HG03039 (cell line): ENCODE measurements around the gene PRCC.
A peak's percentile ranks its signal among the peaks of the same experiment; 100 is the strongest.
"Not testable (repeated sequence)": the region's sequence is repeated elsewhere in the genome, so short reads cannot be mapped to it uniquely, and the experiment has no call there.

Experiments used
- ATAC-seq: cut with Tn5 transposase; IDR thresholded peaks from one replicate; pipeline ENCODE4 v1.9.1; 2021; ENCODE audit warnings: mild to moderate bottlenecking, moderate library complexity; ENCODE audit not compliant: unreplicated experiment

The PRCC gene

DNA sequence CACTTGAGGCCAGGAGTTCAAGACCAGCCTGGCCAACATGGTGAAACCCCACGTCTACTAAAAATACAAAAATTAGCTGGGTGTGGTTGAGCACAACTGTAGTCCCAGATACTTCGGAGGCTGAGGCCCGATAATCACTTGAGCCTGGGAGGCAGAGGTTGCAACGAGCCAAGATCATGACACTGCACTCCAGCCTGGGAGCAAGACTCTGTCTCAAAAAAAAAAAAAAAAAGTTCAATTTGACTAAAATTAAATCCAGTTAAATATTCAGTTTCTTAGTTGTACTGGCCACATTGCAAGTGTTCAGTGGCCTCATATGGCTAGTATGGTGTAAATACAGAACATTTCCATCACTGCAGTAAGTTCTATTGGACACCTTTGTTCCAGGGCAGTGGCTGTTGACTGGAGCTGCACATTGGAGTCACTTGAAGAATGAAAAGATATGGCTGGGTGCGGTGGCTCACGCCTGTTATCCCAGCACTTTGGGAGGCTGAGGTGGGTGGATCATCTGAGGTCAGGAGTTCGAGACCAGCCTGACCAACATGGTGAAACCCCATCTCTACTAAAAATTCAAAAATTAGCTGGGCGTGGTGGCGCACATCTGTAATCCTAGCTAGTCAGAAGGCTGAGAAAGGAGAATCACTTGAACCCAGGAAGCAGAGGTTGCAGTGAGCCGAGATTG lies 9.6 kb upstream of the PRCC start:
- not testable (repeated sequence) for ATAC-seq

DNA sequence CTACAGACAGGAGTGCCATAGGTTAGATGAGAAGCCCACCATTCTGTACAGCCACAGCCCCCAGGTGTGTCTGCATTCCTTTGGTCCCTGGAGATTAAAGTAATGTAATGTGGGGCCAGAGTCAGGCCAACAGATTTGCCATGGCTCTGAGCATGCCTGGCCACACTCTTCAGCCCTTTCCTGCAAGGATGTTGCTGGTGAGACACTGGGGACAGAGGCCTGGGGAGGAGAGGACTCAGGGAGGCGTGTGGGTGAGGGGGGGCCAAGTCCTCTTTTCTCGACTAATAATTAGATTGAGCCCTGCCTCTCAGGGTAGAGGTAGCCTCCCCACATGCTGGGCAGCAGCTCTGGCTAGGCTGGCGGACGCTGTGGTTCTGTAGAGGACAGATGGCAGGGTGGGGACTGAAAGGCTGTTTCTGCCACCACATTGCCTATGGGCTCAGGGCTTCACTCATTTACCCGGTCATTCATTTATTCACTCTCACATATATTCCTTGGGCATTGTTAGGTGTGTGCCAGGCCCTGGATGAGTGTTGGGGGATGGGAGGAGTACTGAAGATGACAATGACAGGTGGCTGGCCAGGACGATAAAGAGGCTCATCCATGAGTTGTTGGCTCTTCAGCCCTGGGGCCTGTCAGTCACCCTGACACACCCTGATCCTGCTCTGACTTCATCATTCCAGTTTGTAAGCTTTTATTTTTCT lies 7.1 kb upstream of the PRCC start:
- ATAC-seq = no peak

DNA sequence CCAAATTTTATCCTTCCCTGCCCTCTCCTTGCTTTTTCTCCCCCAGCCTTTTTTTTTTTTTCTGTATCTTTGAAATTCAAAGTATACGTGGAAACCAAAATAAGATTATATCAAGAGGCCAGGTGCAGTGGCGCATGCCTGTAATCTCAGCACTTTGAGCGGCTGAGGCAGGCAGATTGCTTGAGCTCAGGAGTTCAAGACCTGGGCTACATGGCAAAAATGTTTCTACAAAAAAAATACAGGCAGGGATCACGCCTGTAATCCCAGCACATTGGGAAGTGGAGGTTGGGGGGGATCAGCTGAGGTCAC lies 6.6 kb upstream of the PRCC start:
- no peak for ATAC-seq

DNA sequence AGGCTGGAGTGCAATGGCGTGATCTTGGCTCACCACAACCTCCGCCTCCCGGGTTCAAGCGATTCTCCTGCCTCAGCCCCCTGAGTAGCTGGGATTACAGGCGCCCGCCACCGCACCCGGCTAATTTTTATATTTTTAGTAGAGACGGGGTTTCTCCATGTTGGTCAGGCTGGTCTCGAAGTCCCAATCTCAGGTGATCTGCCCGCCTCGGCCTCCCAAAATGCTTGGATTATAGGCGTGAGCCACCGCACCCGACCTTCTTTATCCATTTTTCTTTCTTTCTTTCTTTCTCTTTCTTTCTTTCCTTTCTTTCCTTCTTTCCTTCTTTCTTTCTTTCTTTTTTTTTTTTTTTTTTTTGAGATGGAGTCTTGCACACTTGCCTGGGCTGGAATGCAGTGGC lies 2.2 kb upstream of the PRCC start:
- not testable (repeated sequence) for ATAC-seq

DNA sequence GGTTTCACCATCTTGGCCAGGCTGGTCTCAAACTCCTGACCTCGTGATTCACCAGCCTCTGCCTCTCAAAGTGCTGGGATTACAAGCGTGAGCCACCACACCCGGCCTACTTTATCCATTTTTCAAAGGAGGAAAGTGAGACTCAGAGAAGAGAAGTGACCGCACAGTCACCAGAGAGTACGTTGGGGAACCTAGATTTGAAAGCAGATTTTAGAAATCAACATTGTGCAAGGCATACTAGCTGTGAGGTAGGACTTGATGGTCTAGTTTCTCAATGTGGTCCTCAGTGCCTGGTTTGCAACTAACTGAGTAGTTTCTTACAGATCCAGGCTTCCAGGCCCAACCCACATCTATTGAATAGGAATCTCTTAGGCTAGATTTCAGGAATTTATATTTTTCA lies 1.7 kb upstream of the PRCC start:
- ATAC-seq = no peak

DNA sequence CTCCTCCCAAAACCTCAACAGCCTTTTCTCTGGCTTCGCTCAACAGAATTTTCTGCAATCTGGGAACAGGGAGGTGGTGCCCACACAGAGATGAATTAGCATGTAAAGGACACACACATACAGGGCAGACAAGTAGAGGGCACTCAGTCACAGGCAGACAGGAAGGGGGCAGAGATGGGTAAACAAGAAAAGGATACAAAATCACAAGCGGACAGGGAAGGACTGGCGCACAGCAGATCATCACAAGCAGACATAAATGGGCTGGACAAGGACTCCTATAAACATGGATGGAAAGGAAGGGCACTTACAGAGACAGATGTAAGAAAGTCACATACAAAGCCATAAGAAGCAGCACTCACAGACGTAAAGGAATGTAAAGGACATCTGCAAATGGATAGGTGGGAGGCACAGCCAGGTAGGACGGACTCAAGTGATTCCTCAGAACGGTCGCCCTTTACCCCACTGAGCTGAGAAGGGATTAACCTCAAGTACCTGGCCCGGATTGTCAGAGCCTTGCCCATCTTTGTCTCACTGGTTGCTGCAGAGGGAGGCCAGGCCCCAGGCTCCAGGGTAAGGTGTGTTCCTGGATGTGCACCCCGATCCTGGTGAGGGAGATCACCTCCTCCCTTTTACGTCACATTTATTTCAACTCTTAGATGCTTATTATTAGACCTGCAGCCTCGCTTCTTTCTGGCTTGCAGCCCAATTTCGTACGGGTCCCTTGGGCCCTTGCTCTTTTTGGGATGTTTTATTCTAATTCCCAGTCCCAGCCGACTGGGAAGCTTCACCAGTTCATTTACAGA lies 836 bp upstream of the PRCC start:
- peak; percentile 6 for ATAC-seq

DNA sequence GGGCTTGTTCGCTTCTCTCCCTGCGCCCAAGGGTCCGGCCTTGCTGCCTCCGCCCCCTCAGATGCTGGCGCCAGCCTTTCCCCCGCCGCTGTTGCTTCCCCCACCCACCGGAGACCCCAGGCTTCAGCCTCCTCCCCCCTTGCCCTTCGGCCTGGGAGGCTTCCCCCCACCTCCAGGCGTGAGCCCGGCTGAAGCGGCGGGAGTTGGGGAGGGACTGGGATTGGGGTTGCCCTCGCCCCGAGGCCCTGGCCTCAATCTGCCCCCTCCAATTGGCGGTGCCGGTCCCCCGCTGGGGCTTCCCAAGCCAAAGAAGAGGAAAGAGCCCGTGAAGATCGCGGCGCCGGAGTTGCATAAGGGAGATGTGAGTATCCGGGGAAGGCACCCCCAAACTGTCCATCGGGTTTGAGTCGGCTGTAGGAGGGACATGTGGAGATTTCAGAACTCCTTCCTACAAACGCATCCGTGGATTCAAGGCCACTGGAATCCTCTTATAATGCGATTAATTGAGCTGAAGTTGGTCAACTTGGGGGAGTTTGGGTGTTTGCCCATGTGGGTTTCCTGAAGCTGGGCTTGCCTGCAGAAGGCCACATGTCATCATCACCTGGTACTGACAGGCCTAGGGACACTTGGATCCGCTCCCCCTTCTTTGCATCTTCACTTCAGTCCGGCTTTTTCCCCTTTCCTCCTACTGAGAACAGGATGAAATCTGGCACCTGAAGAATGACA lies 707 bp downstream of the PRCC start:
- ATAC-seq = no peak

DNA sequence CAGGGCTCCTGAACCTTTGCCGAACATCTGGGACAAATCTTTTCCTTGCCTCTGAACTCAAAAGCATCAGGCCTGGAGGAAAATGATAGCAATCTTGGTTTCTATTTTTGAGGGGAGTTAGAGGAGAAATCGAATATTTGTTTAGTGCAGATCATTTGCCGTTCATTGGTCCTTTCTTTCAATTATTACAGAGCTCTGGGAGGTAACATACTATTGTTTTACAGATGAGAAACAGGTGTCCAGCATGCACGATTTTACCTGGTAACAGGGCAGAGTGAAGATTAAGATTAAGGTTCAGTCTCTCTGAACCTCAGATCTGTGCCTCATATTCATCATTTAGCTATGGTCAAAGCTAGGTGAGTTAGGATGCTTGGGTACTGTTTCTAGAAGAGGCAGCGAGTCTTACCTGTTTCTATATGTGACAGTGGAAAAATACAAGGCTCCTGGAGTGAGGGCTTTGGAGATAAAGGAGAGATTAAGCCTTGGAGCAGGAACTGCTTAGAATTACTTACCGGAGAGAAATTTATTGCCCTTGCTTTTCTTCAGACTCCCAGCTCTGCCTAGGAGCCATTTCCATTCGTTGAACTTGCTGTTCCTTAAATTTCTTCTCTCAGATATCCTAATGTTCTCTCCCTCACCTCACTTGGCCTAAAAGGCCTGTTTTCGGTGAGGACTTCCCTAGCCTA lies 1.4 kb downstream of the PRCC start:
- no peak for ATAC-seq

DNA sequence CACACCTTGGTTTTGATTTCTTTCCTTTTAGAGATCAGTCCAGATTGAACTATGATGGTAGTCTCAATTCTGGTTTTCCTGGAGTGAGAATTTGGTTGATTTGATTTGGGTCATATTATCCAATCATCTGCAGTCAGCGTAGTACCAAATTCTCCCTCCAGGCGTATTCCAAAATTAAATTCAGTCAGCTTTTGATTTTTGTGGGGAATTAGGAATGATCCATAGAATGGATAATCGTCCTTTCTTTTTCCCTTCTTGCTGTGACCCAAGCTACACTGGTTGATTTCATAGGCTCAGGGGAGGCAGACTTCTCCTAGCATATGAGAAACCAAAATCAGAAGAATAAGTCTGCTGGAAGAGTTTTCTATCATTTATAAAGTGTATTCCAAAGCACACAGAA lies 4.9 kb downstream of the PRCC start:
- no peak for ATAC-seq

DNA sequence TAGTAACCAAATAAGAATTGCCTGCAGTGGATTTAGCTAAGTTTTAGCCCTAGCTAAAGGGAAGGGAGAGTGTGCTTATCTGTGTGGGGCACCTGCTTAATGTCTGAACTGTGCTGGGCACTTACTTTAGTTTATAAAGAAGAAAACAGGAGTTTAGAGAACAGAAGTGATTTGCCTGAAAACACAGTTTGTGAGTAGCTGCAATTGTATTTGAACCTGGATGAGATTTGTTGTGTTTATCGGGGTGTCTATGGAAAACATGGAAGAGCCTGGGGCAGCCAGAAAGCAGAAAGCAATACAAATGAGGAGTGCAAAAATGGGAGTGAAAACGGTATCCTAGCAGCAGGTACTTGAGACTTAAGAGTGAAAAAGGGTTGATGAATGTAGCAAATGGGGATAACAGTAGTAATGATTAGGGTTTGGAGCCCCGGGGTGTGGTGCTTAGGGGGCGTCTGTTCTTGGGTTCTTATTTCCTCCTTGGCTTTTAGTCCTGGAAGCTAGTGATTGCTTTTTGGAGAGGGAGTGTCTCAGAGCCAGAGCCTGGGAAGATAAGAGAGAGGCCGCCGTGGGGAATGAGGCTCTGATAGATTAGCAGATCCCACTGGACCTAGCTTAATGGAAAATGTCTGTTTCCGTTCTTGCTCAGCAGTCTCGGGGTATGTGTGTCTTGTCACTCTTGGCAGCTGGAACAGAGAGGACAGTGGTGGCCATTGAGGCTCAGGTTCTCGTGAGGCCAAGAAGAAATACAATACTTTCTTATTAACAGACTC lies 5.6 kb downstream of the PRCC start:
- ATAC-seq = no peak

DNA sequence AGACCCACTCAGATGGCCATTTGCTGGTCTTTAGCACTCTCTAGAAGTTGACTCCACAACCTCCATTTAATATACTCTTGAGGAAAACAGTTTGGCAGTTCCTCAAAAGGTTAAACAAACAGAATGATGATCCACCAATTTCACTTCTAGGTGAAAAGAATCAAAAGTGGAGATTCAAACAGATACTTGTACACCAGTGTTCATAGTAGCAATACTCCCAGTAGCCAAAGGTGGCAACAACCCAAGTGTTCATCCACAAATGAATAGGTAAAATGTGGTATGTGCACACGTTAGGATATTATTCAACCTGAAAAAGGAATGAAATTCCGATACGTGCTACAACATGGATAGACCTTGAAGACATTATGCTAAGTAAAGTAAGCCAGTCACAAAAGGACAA lies 6.3 kb downstream of the PRCC start:
- ATAC-seq = no peak

DNA sequence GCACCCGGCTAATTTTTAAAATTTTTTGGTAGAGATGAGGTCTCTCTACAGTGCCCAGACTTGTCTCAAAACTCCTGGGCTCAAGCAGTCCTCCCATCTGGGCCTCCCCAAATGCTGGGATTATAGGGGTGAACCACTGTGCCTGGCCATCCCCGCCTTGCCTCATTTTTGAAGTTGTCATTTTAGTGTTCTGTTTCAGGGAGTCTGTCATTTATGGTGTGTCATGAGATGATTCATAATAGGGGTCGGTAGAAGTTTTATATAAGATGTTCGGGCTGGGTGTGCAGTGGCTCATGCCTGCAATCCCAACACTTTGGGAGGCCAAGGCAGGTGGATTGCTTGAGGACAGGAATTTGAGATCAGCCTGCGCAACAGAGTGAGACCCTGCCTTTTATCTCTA lies 8.5 kb downstream of the PRCC start:
- no peak for ATAC-seq

DNA sequence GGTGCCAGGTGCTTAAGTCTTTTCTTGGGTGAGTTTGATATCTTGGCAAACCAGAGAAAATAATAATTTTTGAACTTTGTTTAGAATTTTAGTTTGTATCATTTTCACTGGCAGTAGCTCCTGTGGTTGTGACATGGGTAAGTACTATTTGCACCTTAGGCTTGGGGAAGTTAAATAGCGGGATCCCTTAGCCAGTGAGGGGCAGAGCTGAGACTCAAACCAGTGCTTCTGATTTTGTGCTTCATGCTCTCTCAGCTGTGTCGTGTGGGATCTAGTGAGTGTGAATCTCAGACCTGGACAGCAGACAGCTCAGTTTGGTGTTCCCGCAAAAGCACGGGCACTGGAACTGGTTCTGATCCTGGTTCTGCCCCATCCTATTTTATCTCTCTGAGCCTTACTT lies 9.6 kb downstream of the PRCC start:
- no peak for ATAC-seq

DNA sequence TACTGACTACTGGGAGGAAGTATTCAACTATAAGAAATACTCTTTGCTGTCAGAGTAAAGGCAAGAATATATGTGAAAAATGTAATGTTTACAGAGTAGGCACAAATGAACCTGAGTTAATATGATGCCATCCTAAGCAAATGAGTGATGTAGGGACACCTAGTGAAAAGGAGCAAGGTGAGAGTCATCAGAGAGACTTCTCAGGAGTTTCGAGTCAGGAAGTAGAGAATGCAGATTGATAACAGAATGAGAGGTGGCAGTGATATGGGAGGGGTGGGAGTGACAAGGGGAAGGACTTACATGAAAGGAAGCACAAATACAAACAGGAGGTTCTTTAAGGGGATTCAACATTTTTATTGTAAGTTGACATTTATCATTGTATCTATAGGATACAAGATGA lies 10.2 kb downstream of the PRCC start:
- ATAC-seq = no peak

DNA sequence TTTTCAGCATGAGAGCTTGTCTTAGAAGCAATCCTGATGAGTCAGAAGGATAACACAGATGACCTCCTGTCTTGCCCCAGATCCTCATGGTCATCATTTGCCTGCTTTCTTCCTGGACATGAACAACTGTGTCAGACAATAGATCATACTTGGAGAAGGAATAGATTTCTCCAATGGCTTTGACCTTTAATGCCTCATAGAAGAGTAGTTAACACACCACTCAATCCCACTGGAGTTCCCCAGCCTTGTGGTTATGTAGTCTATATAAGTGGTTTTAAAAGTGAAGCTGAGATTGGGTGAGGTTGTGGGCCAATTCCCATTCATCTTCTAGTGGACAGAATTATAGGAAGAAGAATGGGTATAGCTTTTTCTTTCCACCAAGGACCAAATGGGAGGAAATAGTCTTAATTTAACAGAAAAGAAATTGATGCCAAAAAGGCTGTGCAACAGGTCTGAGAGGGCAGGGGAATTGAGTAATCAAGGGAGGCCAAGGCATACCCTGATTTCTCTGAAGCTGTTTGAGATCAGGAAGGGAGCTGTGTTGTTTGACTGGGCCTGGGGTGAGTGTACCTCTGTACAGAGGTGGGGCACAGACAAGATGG lies 14.4 kb downstream of the PRCC start:
- ATAC-seq = no peak

DNA sequence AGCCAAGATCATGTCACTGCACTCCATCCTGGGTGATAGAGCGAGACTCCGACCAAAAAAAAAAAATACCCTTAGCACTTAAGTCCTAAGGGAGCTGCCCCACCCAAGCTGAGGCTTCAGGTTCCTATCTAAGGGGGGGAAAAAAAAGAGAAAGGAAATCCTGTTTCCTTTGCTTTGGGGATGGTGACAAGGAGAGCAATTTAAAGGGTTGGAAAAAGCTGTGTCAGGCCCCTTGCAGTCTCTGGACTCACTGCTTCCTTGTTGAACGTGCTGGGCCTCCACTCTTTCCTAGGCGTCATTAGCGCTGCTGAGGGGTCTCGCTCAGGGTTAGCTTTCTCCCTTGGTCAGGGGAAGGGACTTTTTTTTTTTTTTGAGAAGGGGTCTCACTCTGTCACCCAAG lies 18.1 kb downstream of the PRCC start:
- ATAC-seq = no peak

DNA sequence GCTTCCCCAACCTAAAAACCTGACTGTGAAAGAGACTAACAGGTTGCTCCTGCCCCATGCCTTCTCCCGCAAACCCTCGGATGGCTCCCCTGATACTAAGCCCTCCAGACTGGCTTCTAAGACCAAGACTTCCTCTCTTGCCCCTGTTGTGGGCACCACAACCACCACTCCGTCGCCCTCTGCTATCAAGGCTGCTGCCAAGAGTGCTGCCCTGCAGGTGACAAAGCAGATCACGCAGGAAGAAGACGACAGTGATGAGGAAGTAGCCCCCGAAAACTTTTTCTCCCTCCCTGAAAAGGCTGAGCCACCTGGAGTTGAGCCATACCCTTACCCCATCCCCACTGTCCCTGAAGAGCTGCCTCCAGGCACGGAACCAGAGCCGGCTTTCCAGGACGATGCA lies 19.3 kb downstream of the PRCC start:
- ATAC-seq = no peak

DNA sequence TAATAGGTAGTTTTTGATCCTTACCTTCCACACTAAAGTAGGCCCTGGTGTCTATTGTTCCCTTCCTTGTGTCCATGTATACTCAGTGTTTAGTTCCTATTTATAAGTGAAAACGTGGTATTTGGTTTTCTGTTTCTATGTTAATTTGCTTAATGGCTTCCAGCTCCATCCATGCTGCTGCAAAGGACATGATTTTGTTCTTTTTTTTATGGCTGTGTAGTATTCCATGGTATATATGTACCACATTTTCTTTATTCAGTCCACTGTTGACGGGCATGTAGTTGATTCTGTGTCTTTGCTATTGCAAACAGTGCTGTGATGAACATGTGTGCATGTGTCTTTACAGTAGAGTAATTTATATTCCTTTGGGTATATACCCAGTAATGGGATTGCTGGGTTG lies 20.8 kb downstream of the PRCC start:
- no peak for ATAC-seq

DNA sequence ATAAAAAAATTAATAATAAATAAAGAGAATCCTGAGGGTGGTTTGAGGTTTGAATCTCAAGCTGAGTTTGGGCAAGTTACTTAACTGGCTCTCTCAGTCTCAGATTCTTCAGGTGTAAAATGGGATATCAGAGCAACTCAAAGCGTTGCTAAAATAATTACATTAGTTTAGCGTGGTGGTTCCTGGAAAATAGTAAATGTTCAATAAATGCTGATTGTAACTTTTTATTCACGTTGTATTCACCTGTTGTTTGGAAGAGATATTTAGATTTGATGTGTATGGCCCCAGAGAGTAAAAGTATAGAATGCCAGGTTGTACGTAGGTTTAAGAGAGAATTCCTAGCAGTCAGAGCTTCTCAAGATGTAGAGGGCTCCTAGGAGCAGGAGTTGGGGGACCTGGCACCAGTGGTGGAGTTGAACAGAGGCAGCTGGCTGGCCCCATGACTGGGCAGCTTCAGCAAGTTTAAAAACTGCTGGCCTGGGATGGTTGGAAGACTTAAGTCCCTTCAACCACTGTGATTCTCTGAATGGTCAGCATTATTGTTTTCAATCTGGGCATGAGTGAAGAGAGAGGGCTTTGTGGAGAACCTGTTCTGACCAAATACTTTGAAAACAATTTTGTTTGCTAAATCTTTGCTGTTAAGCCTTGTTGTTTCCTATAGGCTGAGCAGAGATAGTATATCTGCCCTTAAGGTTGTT lies 22.4 kb downstream of the PRCC start:
- ATAC-seq = no peak
